H1 (cell line): ENCODE data around the gene CAMTA1. TPM values are rescaled to one million over a fixed set of nuclear protein-coding genes. Genes with fewer than 3 reads are reported as not detected.

Experiments
- CTCF ChIA-PET: fragments of 300-600 bp; sonication (Branson Sonifier 250); formaldehyde crosslinking; loops from one replicate; lab custom pipeline; 2021; ENCODE audit not compliant: partially characterized antibody; lab: Charles Lee
- POLR2A ChIA-PET: fragments of 300-600 bp; sonication (Branson Sonifier 250); formaldehyde crosslinking; loops from one replicate; lab custom pipeline; 2021; ENCODE audit warnings: inconsistent platforms; ENCODE audit not compliant: partially characterized antibody; lab: Charles Lee
- DNase-seq, 2 experiments: peaks; one replicate each; pipeline versions ENCODE4 v3.0.0 to v3.0.0-alpha.2; 2010 to 2022; ENCODE audit warnings: low spot score in 2 of 2, low read depth in 1 of 2, mixed read lengths in 1 of 2
- FAIRE-seq: peaks from 2 replicates; lab custom pipeline; 2011; peaks lifted over from hg19 to GRCh38; lab: Jason Lieb, UNC
- H2AFZ ChIP-seq: 2 replicates; pipeline ENCODE4 v1.8.1; 2012; ENCODE audit warnings: low read length, inconsistent platforms
- H2AK5ac ChIP-seq: 2 replicates; pipeline ENCODE4 v1.6.1; 2013; ENCODE audit warnings: low read depth, low read length
- H2BK120ac ChIP-seq: replicated peaks from 2 replicates; pipeline ENCODE3; 2013; ENCODE audit warnings: low read depth, low read length, inconsistent platforms
- H2BK12ac ChIP-seq: 2 replicates; pipeline ENCODE4 v1.6.1; 2013; ENCODE audit warnings: low read depth, low read length
- H2BK15ac ChIP-seq: 2 replicates; pipeline ENCODE4 v1.6.1; 2013; ENCODE audit warnings: low read length
- H2BK20ac ChIP-seq: 2 replicates; pipeline ENCODE4 v1.6.1; 2013; ENCODE audit warnings: low read length
- H2BK5ac ChIP-seq: 2 replicates; pipeline ENCODE4 v1.6.1; 2013; ENCODE audit warnings: low read depth, low read length
- H3K14ac ChIP-seq: 2 replicates; pipeline ENCODE4 v1.6.1; 2013; ENCODE audit warnings: inconsistent platforms; ENCODE audit not compliant: insufficient read length
- H3K18ac ChIP-seq: 2 replicates; pipeline ENCODE4 v1.6.1; 2013; ENCODE audit warnings: low read length; ENCODE audit errors: extremely low read depth
- H3K23ac ChIP-seq: 2 replicates; pipeline ENCODE4 v1.6.1; 2013; ENCODE audit warnings: inconsistent platforms; ENCODE audit not compliant: insufficient read length
- H3K23me2 ChIP-seq: 2 replicates; pipeline ENCODE4 v1.6.1; 2013; ENCODE audit warnings: low read depth, low read length
- H3K27ac ChIP-seq: 2 replicates; pipeline ENCODE4 v1.6.1; 2011; ENCODE audit warnings: low read depth, low read length, inconsistent platforms
- H3K27me3 ChIP-seq, 4 experiments: replicated peaks in 1 of 4; 1 replicate in 1 of 4; 2 replicates in 3 of 4; pipeline versions ENCODE4 v1.6.1 to v1.8.1; 2011 to 2013; ENCODE audit warnings: low read length in 3 of 4, mild to moderate bottlenecking in 3 of 4, inconsistent platforms in 2 of 4, mixed read lengths in 2 of 4, moderate library complexity in 1 of 4; ENCODE audit not compliant: control insufficient read depth in 3 of 4, insufficient read depth in 3 of 4; ENCODE audit errors: extremely low read depth in 1 of 4
- H3K36me3 ChIP-seq, 4 experiments: 2 replicates each; pipeline versions ENCODE4 v1.6.1 to v1.8.1; 2011 to 2013; ENCODE audit warnings: mild to moderate bottlenecking in 4 of 4, low read length in 3 of 4, moderate library complexity in 2 of 4, control low read depth in 1 of 4, inconsistent platforms in 1 of 4; ENCODE audit not compliant: insufficient read depth in 4 of 4, control insufficient read depth in 2 of 4
- H3K4ac ChIP-seq: replicated peaks from 2 replicates; pipeline ENCODE3; 2013; ENCODE audit warnings: low read length, low read depth, mixed read lengths, inconsistent platforms; ENCODE audit not compliant: insufficient read length
- H3K4me1 ChIP-seq, 4 experiments: replicated peaks in 1 of 4; 1 replicate in 1 of 4; 2 replicates in 3 of 4; pipeline versions ENCODE4 v1.6.1 to v1.8.1; 2011 to 2013; ENCODE audit warnings: low read length in 3 of 4, inconsistent platforms in 2 of 4, mixed read lengths in 1 of 4; ENCODE audit not compliant: insufficient read depth in 4 of 4, control insufficient read depth in 3 of 4
- H3K4me2 ChIP-seq, 2 experiments: 2 replicates each; pipeline versions ENCODE4 v1.6.1 to v1.8.1; 2011 to 2013; ENCODE audit warnings: low read depth in 2 of 2, low read length in 2 of 2, control low read depth in 1 of 2, inconsistent platforms in 1 of 2, mild to moderate bottlenecking in 1 of 2; ENCODE audit not compliant: insufficient read depth in 1 of 2
- H3K4me3 ChIP-seq, 4 experiments: fragments of 200-600, 300-600 bp in 1 of 4; sonication (generic), shearing (Covaris generic), sonication (Bioruptor Twin) in 1 of 4; 2 replicates each; pipeline versions ENCODE4 v1.5.1 to v1.8.1; 2011 to 2016; ENCODE audit warnings: low read length in 4 of 4, low read depth in 3 of 4, control low read depth in 2 of 4, inconsistent platforms in 2 of 4, mild to moderate bottlenecking in 2 of 4, mixed read lengths in 1 of 4, moderate library complexity in 1 of 4; ENCODE audit not compliant: insufficient read depth in 2 of 4; ENCODE audit errors: extremely low read depth in 1 of 4
- H3K56ac ChIP-seq: replicated peaks from 2 replicates; pipeline ENCODE3; 2013; ENCODE audit warnings: low read depth, mild to moderate bottlenecking, mixed read lengths, low read length, inconsistent platforms; ENCODE audit not compliant: insufficient read length
- H3K79me1 ChIP-seq: 2 replicates; pipeline ENCODE4 v1.6.1; 2013; ENCODE audit warnings: low read depth, low read length, control low read depth
- H3K79me2 ChIP-seq, 2 experiments: 2 replicates each; pipeline versions ENCODE4 v1.6.1 to v1.8.1; 2012 to 2013; ENCODE audit warnings: low read length in 2 of 2, mild to moderate bottlenecking in 2 of 2, inconsistent platforms in 1 of 2; ENCODE audit not compliant: insufficient read depth in 2 of 2, control insufficient read depth in 1 of 2
- H3K9ac ChIP-seq, 4 experiments: replicated peaks in 1 of 4; 1 replicate in 1 of 4; 2 replicates in 3 of 4; pipeline versions ENCODE4 v1.6.1 to v1.8.1; 2011 to 2013; ENCODE audit warnings: low read depth in 3 of 4, low read length in 3 of 4, control low read depth in 2 of 4, mild to moderate bottlenecking in 2 of 4, moderate library complexity in 2 of 4, inconsistent platforms in 1 of 4; ENCODE audit errors: extremely low read depth in 1 of 4
- H3K9me3 ChIP-seq, 2 experiments: 2 replicates each; pipeline versions ENCODE4 v1.6.1 to v1.8.1; 2012 to 2013; ENCODE audit warnings: mild to moderate bottlenecking in 2 of 2, moderate library complexity in 2 of 2, control low read depth in 1 of 2, inconsistent platforms in 1 of 2, low read depth in 1 of 2, low read length in 1 of 2, mixed read lengths in 1 of 2; ENCODE audit not compliant: insufficient read depth in 2 of 2
- H4K20me1 ChIP-seq, 2 experiments: replicated peaks in 1 of 2; 2 replicates each; pipeline versions ENCODE3 to v1.8.1; 2011 to 2013; ENCODE audit warnings: inconsistent platforms in 2 of 2, low read length in 2 of 2, mild to moderate bottlenecking in 1 of 2; ENCODE audit not compliant: insufficient read depth in 2 of 2, control insufficient read depth in 1 of 2
- H4K5ac ChIP-seq: 2 replicates; pipeline ENCODE4 v1.6.1; 2013; ENCODE audit warnings: low read length, low read depth, mixed read lengths, inconsistent platforms; ENCODE audit not compliant: insufficient read length
- H4K8ac ChIP-seq: 2 replicates; pipeline ENCODE4 v1.8.0; 2013; ENCODE audit warnings: mild to moderate bottlenecking, moderate library complexity, low read length, inconsistent platforms; ENCODE audit not compliant: insufficient read depth; ENCODE audit errors: extremely low read depth
- H4K91ac ChIP-seq: replicated peaks from 2 replicates; pipeline ENCODE3; 2013; ENCODE audit warnings: low read length, mixed read lengths, inconsistent platforms; ENCODE audit not compliant: insufficient read length
- CTBP2 ChIP-seq: IDR thresholded peaks from 2 replicates; pipeline ENCODE4 v1.7.0; 2011; ENCODE audit warnings: borderline replicate concordance, mild to moderate bottlenecking, moderate library complexity, mixed read lengths, low read length; ENCODE audit not compliant: insufficient read depth, insufficient read length
- KDM5A ChIP-seq: fragments of 200-600 bp; IDR thresholded peaks from 2 replicates; pipeline ENCODE4 v1.7.1; 2012; ENCODE audit warnings: mild to moderate bottlenecking, low read length, inconsistent platforms, mixed read lengths
- RFX5 ChIP-seq: IDR thresholded peaks from 2 replicates; pipeline ENCODE4 v1.6.1; 2011; ENCODE audit warnings: low read depth, low read length, improper control_type of control experiment, borderline replicate concordance
- TBP ChIP-seq: IDR thresholded peaks from 2 replicates; pipeline ENCODE4 v1.6.1; 2011; ENCODE audit warnings: low read depth, low read length, improper control_type of control experiment
- WGBS, 2 experiments: shearing (Covaris generic) in 1 of 2; methylation state at CpG; one replicate each; pipeline versions ENCODE4 v1.1.6 to v1.1.7; 2013 to 2015; ENCODE audit warnings: low lambda C conversion rate in 2 of 2, mixed read lengths in 2 of 2, inconsistent platforms in 1 of 2, low coverage in 1 of 2, missing lambda C conversion rate in 1 of 2; ENCODE audit not compliant: insufficient replicate concordance in 2 of 2, insufficient coverage in 1 of 2, insufficient read length in 1 of 2; ENCODE audit errors: extremely low coverage in 1 of 2, missing lambda C conversion rate in 1 of 2; 5-methylcytosine and 5-hydroxymethylcytosine counted together
- polyA plus RNA-seq, 7 experiments: library from polyadenylated mRNA; depleted of rRNA in 3 of 7; stranded (reverse) in 5 of 7; unstranded in 2 of 7; fragments of >200 nt in 5 of 7; fragments of 200-250 nt in 2 of 7; gene quantifications; 1 replicate in 5 of 7; 2 replicates in 1 of 7; 4 replicates in 1 of 7; pipeline versions ENCODE4 v1.2.1 to v1.2.3, GENCODE V29; 2011 to 2013; ENCODE audit warnings: missing spikeins in 2 of 7, mixed read lengths in 2 of 7
- total RNA-seq: library from RNA; stranded (reverse); fragmentation: NEBNext Ultra II Directional; extraction: Animal tissue kit (Norgen Biotek cat#: 25700); gene quantifications from 2 replicates; pipeline ENCODE4 v1.2.1, GENCODE V29; 2021

The CAMTA1 gene
- total and polyA plus RNA-seq, 2 of the 8 experiments (the other 6 are each of a cell fraction or from before 2014, with no cell fraction given): 65.0 to 119 TPM

- Histone ChIP-seq H2BK20ac (no peak overlapping the region), H3K4me3 (no peak overlapping the region), H3K27me3 (no peaks in the 10 kb centered on the region), H4K8ac (peak overlapping the region; percentile 6; the same call in 1 of the 2 replicates), H3K14ac (no peak overlapping the region), H4K20me1 (no peaks in the 10 kb centered on the region), H2AFZ (no peak overlapping the region), H3K23me2 (no peaks in the 10 kb centered on the region), H3K23ac (no peak overlapping the region), H3K36me3 (no peaks in the 10 kb centered on the region), H3K56ac (no peak overlapping the region), H3K4me2 (no peak overlapping the region), H4K5ac (no peak overlapping the region), H3K4me1 (peaks cover 0 to 11% (median 6%) of the 10 kb centered on the region in 4 experiments; a peak in 4 of 7 replicates), H2AK5ac (no peak overlapping the region), H3K18ac (no peak overlapping the region; the same call in 1 of the 2 replicates), H2BK15ac (no peak overlapping the region), H3K9ac (no peak overlapping the region; a peak in 1 of 7 replicates), H2BK5ac (no peak overlapping the region), H3K27ac (no peak overlapping the region), H3K9me3 (no peaks in the 10 kb centered on the region), H3K4ac (no peak overlapping the region), H3K79me2 (no peaks in the 10 kb centered on the region), H2BK120ac (no peak overlapping the region), H4K91ac (no peak overlapping the region), H3K79me1 (no peaks in the 10 kb centered on the region), H2BK12ac (no peak overlapping the region)
- 88% methylated on average over 7 of the region's 7 CpGs; no CpG with 5 or more reads in 1 of the 2 experiments for WGBS, 2 experiments
- FAIRE-seq (no peak), DNase-seq (no peak)
- CTCF ChIA-PET: no interaction called here
- POLR2A ChIA-PET: no interaction called here
- TF ChIP-seq KDM5A (no peak), TBP (no peak), CTBP2 (no peak), RFX5 (no peak)
Measured at GRCh38 chr1:7256526-7256925, 471.3 kb downstream of the CAMTA1 start.
